Keratinocyte (primary cell): ENCODE measurements around the gene EDN2. TPM values are rescaled to one million over a fixed set of nuclear protein-coding genes. Genes with fewer than 3 reads are reported as not detected.

Experiments used
- DNase-seq: peaks from one replicate; pipeline ENCODE4 v3.0.0-alpha.2; 2011; ENCODE audit warnings: low read depth, missing footprints, low spot score
- FAIRE-seq: peaks from 2 replicates; lab custom pipeline; 2011; peaks lifted over from hg19 to GRCh38; lab: Jason Lieb, UNC
- H2AFZ ChIP-seq: 2 replicates; pipeline ENCODE4 v1.6.0; 2012; ENCODE audit warnings: low read length, control low read depth, inconsistent platforms; ENCODE audit not compliant: control insufficient read depth
- H3K27ac ChIP-seq: 2 replicates; pipeline ENCODE4 v1.5.1; 2011; ENCODE audit warnings: low read length; ENCODE audit not compliant: control insufficient read depth, insufficient read depth
- H3K27me3 ChIP-seq: 3 replicates; pipeline ENCODE4 v1.6.0; 2011; ENCODE audit warnings: low read length; ENCODE audit not compliant: control insufficient read depth, insufficient read depth; ENCODE audit errors: extremely low read depth
- H3K36me3 ChIP-seq, 2 experiments: 2 replicates in 1 of 2; 3 replicates in 1 of 2; pipeline ENCODE4 v1.5.1; 2011; ENCODE audit warnings: low read length in 2 of 2, mild to moderate bottlenecking in 1 of 2; ENCODE audit not compliant: control insufficient read depth in 2 of 2, insufficient read depth in 2 of 2; ENCODE audit errors: extremely low read depth in 1 of 2
- H3K4me1 ChIP-seq: 3 replicates; pipeline ENCODE4 v1.5.1; 2011; ENCODE audit warnings: low read length; ENCODE audit not compliant: control insufficient read depth, insufficient read depth; ENCODE audit errors: extremely low read depth
- H3K4me2 ChIP-seq: 3 replicates; pipeline ENCODE4 v1.6.0; 2011; ENCODE audit warnings: low read depth, low read length; ENCODE audit not compliant: control insufficient read depth, insufficient read depth; ENCODE audit errors: extremely low read depth
- H3K4me3 ChIP-seq, 3 experiments: fragments of 200-600 bp in 1 of 3; sonication (generic) in 1 of 3; 2 replicates in 2 of 3; 3 replicates in 1 of 3; pipeline ENCODE4 v1.5.1; 2011 to 2016; ENCODE audit warnings: low read length in 3 of 3, mild to moderate bottlenecking in 3 of 3, control low read depth in 2 of 3, inconsistent platforms in 1 of 3, low read depth in 1 of 3, mixed read lengths in 1 of 3, mixed run types in 1 of 3, moderate library complexity in 1 of 3; ENCODE audit not compliant: control insufficient read depth in 2 of 3, insufficient read depth in 2 of 3; ENCODE audit errors: extremely low read depth in 1 of 3
- H3K79me2 ChIP-seq: 2 replicates; pipeline ENCODE4 v1.6.0; 2012; ENCODE audit warnings: low read length; ENCODE audit not compliant: control insufficient read depth, insufficient read depth
- H3K9ac ChIP-seq: 3 replicates; pipeline ENCODE4 v1.6.0; 2011; ENCODE audit warnings: low read length; ENCODE audit not compliant: control insufficient read depth, insufficient read depth; ENCODE audit errors: extremely low read depth
- H3K9me1 ChIP-seq: 3 replicates; pipeline ENCODE4 v1.6.0; 2011; ENCODE audit warnings: low read length; ENCODE audit not compliant: control insufficient read depth, insufficient read depth; ENCODE audit errors: extremely low read depth
- H3K9me3 ChIP-seq: 2 replicates; pipeline ENCODE4 v1.5.1; 2012; ENCODE audit warnings: low read depth, low read length; ENCODE audit not compliant: control insufficient read depth
- H4K20me1 ChIP-seq: 3 replicates; pipeline ENCODE4 v1.6.0; 2011; ENCODE audit warnings: low read length; ENCODE audit not compliant: control insufficient read depth, insufficient read depth; ENCODE audit errors: extremely low read depth
- EZH2 ChIP-seq: IDR thresholded peaks from one replicate; pipeline ENCODE4 v1.6.1; 2012; ENCODE audit warnings: inconsistent platforms, mild to moderate bottlenecking, low read length, moderate library complexity
- dilution Hi-C: fragments of 300-500 bp; cut with MboI; formaldehyde crosslinking; loops from one replicate; pipeline ENCODE4 v1.7.0; 2020; ENCODE audit warnings: low sequenced_read_pairs; ENCODE audit not compliant: extremely low pct_ligation_motif_present
- polyA plus RNA-seq, 5 experiments: library from polyadenylated mRNA; depleted of rRNA in 3 of 5; stranded (reverse) in 3 of 5; stranded (forward) in 1 of 5; unstranded in 1 of 5; fragments of >200 nt; gene quantifications; 1 replicate in 1 of 5; 2 replicates in 3 of 5; 3 replicates in 1 of 5; pipeline versions ENCODE4 v1.2.1 to v1.2.3, GENCODE V29; 2011 to 2012; ENCODE audit warnings: missing spikeins in 2 of 5, low read depth in 1 of 5, low replicate concordance in 1 of 5
- TF ChIP-seq, protein P1 (sequence below), 3 experiments: IDR thresholded peaks in 1 of 3; conservative IDR thresholded peaks in 1 of 3; optimal IDR thresholded peaks in 1 of 3; 2 replicates in 2 of 3; 3 replicates in 1 of 3; pipeline versions ENCODE3 to v1.5.1; 2011; ENCODE audit warnings: low read length in 3 of 3, mild to moderate bottlenecking in 3 of 3, moderate library complexity in 2 of 3, control low read depth in 1 of 3, inconsistent platforms in 1 of 3; ENCODE audit not compliant: insufficient read depth in 2 of 3; ENCODE audit errors: extremely low read depth in 1 of 3

EDN2 gene
- polyA plus RNA-seq, 1 donor (not counting 4 experiments of a cell fraction or from before 2014, with no cell fraction given): 0.34 TPM

DNA sequence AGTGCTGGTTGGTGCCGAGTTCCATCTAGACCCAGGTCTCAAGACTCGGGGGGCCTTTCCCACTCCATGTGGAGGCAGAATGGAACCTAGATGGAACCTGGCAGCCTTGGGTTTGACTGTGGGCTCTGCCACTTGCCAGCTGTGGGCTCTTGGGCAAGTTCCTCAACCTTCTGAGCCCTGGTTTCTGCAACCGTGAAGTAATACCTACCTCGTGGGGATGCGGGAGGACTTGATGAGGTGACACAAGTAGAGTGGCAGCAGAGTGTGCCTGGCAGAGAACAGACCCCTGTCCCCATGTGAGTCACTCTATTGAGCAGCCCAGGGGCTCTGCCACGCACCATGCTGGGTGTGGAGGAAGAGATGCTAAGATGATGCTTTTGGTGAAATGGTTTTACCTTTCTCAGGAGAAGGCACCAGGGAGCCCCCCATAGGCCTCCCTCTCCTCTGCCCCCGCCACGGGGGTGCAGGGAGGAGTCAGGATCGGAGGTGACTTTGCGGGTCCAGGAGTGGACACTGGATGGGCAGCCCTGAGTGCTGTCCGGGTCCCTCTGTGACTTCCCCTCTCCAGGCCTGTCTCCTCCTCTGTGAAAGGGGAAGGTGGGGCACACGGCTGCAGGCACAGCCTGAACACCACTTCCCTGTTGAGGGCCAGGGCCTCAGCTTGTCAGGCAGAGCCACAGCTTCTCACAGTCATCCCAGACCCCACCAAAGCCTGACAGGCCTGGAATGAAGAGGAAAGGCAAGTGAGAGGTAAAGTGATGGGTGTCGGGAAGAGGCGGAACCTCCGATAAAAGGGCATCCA, 36.7 kb upstream of the EDN2 start:
- TF ChIP-seq, protein P1, sequence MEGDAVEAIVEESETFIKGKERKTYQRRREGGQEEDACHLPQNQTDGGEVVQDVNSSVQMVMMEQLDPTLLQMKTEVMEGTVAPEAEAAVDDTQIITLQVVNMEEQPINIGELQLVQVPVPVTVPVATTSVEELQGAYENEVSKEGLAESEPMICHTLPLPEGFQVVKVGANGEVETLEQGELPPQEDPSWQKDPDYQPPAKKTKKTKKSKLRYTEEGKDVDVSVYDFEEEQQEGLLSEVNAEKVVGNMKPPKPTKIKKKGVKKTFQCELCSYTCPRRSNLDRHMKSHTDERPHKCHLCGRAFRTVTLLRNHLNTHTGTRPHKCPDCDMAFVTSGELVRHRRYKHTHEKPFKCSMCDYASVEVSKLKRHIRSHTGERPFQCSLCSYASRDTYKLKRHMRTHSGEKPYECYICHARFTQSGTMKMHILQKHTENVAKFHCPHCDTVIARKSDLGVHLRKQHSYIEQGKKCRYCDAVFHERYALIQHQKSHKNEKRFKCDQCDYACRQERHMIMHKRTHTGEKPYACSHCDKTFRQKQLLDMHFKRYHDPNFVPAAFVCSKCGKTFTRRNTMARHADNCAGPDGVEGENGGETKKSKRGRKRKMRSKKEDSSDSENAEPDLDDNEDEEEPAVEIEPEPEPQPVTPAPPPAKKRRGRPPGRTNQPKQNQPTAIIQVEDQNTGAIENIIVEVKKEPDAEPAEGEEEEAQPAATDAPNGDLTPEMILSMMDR (optimal IDR thresholded peaks at IDR 0.05 in 1 of 3, IDR thresholded peaks at IDR 0.05 in 1 of 3, conservative IDR thresholded peaks at IDR 0.05 in 1 of 3; ENCODE audit: extremely low read depth in 1 of 3, insufficient read depth in 2 of 3, low read length in 3 of 3): no peak
- no peak for TF ChIP-seq EZH2
- no peaks in the 10 kb centered on the region for H3K36me3 ChIP-seq
- dilution Hi-C loops: no loop called here

DNA sequence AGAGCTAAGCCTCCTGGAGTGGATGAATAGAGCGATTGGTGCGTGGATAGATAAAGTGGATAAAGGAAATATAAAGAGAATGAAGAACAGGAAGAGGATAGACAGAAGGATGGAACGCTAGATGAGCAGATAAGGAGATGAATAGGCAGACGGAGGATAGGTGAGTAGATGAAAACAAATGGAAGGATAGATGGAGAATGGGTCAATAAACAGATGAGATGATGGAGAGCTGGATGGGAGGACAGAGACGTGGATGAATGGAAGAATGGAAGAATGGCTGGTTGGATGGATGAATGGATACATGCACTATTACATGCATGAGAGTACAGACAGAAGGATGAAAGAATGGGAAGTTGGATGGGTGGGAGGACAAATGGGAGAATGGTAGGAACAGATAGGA, 35.2 kb upstream of the EDN2 start:
- no peak overlapping the region for H3K9ac ChIP-seq
- H3K9me1 ChIP-seq: no peaks in the 10 kb centered on the region
- H3K79me2 ChIP-seq: no peaks in the 10 kb centered on the region
- dilution Hi-C loops: no loop called here
- no peak overlapping the region for H3K27ac ChIP-seq
- H3K4me2 ChIP-seq: no peak overlapping the region
- H3K27me3 ChIP-seq: peaks cover 3% of the 10 kb centered on the region
- no peak for FAIRE-seq
- no peaks in the 10 kb centered on the region for H3K9me3 ChIP-seq
- TF ChIP-seq EZH2: no peak
- TF ChIP-seq, protein P1 (optimal IDR thresholded peaks at IDR 0.05 in 1 of 3, IDR thresholded peaks at IDR 0.05 in 1 of 3, conservative IDR thresholded peaks at IDR 0.05 in 1 of 3; ENCODE audit: extremely low read depth in 1 of 3, insufficient read depth in 2 of 3, low read length in 3 of 3): no peak
- no peak overlapping the region for H2AFZ ChIP-seq
- no peak overlapping the region for H3K4me3 ChIP-seq
- peaks cover 5% of the 10 kb centered on the region for H3K4me1 ChIP-seq
- no peak for DNase-seq
- no peaks in the 10 kb centered on the region for H3K36me3 ChIP-seq
- no peaks in the 10 kb centered on the region for H4K20me1 ChIP-seq

More for the DNA sequence above, 36.7 kb upstream of the EDN2 start:
- Histone ChIP-seq H3K4me2 (no peak overlapping the region), H3K27ac (no peak overlapping the region), H4K20me1 (no peaks in the 10 kb centered on the region), H3K79me2 (no peaks in the 10 kb centered on the region), H3K9me3 (no peaks in the 10 kb centered on the region), H2AFZ (no peak overlapping the region), H3K27me3 (peaks cover 3% of the 10 kb centered on the region), H3K9me1 (no peaks in the 10 kb centered on the region), H3K4me1 (no peaks in the 10 kb centered on the region), H3K9ac (no peak overlapping the region), H3K4me3 (no peak overlapping the region)
- DNase-seq (no peak), FAIRE-seq (no peak)
